HL-60/S4 treated with phorbol 12-myristate 13-acetate at 8.2 ng/mL for 4 days and 3 days (cell line): ENCODE results near the gene SHROOM2.

Experiments used
- in situ Hi-C: fragments of 300-500 bp; cut with MboI; formaldehyde crosslinking; loops from 2 replicates; pipeline ENCODE4 v1.15.0; 2022; ENCODE audit warnings: low sequenced_read_pairs

SHROOM2 gene

DNA sequence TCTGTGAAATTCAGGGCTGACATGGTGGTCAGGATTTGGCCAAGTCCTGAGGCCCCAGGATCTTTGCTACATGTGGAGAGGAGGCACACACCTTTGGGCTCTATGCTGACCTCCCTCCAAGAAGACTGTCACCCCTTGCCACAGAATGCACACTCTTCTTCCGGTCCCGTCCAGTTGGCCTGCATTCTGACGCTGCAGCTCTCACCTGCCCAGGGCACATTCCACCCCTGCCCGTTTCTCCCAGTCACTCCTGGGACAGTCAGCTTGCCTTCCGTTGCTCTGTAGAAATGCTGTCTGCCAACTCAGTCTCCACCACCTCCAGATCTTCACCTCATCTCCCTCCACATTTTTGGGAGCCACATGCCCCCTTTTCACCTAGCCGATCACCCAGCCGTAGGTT, 76.7 kb downstream of the SHROOM2 start:
- in situ Hi-C loops = no loop called here

DNA sequence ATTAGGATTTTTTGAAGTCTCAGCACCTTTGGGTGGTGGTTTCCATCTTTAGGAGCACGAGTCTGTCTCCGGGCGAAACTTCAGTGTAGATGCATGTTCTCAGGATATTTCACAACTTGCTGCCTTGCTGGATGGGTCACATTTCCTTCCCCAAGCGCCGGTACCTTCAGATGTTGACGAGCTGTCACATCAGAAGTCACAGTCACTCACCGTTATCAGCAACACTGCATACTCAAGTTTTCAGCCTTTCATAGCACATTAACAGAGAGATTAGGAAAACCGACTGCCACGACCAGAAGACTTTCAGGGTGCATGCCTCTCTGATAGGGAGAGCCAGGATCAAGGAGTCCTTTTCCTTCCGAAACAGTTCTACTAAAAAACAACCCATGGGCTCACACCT, 77.8 kb downstream of the SHROOM2 start:
- in situ Hi-C loops = no loop called here

DNA sequence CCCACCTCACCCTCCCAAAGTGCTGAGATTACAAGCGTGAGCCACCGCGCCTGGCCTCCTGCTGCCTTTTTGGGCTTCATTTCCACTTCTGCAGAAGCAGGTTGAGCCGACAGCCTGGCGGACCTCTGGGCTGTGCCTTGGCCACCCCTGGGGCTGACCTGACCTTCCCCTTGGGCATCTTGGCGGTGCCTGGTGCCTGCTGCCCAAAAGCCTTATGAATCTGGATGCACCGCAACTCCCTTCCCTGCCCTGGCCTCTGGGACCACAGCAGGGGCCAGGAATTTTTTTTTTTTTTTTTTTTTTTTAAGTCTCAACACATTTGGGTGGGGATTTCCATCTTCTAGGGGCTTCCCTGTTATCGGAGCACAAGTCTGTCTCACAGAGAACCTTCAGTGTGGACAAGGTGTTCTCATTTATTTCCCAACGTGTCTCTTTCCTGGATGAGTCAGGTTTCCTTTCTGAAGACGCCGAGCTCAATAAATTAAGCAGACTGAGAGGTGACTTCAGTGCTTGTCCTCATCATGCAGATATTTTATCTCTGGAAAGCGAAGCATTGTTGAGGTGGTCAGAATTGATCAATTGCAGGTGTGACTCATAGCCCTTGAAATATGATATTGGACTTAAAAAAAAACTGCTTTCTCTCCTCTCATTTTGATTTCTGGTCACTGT, 79.7 kb downstream of the SHROOM2 start:
- in situ Hi-C loops = no loop called here

DNA sequence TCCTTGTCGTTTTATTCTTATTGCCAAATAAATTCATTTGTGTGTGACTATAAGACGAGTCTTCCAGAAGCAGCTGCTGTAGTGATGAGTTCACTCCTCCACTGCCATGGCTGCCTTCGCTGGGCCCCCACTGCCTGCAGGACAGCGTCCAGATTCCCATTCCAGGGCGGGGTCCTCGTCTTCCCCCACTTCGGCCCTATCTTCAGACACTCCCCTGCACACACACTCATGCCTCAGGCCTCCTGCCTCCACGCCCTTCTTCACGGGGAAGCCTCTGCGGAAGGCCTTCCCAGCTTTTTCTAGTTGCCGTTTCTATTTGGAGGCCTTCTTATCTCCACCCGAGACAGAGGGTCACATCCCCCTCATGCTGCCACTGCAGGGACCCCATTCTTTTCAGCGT, 80.4 kb downstream of the SHROOM2 start:
- in situ Hi-C loops = no loop called here

DNA sequence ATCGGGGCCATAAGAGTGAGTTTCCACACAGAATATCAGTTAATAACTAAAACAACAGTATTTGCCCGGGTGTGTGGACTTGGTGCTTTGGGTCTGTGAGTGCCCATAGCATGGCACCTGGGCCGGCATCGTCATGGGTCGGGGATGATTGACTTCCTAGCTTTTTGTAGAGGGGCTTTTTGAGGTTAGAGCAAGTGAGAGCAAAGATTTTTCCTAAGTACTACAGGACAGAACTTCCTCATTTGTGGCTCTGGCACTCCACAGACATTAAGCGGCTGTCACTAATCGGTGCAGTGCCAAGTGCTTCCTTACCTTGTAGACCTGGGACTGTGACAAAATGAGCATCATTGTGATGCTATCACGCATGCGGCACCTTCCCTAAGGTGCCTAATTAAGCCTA, 81.0 kb downstream of the SHROOM2 start:
- in situ Hi-C loops = no loop called here

DNA sequence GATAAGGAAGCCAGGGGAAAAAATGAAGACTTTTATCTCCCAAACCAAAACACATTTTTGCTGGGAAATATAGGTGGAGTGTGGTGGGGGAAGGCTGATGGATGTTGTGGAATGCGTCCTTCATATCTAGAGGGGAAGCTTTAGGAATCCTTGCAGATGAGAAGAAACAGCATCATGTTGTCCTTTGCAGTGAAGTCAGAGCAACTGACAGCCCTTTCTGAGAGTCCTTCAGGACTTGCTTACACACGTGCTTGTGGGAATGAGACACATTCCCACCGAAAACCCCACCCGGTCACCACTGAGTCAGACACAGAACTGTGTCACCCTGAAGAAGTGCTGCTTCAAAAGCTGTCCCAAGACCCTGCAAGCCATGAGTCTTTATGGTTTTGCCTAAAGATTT, 81.5 kb downstream of the SHROOM2 start:
- in situ Hi-C loops = no loop called here

DNA sequence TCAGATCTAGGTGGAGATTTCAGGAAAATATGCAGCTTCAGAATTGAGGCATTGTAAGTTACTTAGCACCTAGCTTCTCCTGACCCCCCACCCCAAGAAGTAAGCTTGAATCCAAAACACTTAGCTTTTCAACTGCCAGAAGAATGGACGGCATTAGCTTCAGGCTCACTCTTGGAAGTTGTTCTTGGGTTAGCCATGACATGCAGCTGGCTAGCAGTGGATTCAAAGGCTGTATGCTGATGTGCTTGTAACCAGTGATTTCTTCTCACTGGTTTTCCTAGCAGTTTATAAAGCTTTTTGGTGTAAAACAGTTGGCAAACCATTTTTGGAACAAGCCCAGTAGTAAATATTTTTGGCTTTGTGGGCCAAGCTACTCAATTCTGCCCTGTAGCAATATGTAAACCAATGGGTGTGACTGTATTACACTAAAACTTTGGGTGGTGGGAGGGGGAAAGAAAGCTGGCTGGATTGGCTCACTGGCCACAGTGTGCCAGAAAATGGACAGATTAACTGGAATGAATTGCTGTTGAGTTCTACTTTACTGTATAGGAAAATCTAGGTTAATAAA, 85.6 kb downstream of the SHROOM2 start:
- in situ Hi-C loops = no loop called here

DNA sequence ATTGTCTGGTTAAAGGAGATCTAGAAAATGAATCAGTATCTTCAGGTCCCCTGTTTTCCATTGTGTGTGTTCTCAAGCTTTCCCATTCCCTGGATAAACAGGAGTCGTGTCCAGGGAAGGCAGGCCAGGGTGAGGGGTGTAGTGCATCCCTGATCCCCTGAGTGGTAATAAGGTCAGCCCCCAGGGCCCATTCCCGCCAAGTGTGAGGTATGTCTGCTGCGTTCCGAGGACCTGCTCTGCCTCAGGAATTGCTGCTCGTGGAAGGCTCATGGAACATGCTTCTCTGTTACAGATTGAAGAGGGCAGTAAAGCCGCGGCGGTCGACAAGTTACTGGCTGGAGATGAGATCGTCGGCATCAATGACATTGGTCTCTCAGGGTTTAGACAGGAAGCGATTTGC, 87.1 kb downstream of the SHROOM2 start:
- in situ Hi-C loops = no loop called here

DNA sequence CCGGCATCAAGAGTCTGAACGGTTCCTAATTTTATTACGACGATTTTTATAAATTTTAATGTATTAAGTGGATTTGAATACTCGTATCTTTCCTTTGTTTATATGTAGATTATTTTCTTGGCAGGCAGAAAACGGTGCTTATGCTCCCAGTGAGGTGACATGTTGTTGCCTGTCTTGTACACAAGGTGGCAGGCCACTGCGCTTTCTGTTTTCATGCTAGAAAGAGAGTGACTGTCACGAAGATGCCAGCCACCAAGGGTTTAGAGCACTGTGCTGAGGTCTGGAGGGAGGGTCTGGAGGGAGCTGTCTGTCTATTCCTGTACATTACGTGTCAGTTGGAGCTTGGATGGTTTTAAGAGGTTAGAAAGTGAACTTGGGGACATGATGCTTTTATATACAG, 87.7 kb downstream of the SHROOM2 start:
- in situ Hi-C loops = no loop called here

DNA sequence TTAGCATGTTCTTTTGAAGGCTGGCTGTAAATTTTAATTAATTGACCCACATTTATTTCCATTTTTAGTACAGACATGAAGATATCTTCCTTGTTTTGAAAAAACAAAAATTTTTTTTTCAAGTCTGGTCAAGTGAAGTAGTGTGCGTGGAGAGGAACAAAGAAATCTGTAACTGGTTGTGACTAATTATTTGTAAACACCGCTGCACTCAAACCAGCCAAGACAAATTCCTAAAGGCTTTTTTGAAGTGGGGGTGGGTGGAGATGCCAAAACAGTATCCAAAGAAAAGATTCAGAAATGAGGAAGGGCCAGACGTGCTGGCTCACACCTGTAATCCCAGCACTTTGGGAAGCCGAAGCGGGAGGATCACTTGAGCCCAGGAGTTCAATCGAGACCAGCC, 88.3 kb downstream of the SHROOM2 start:
- in situ Hi-C loops = no loop called here

DNA sequence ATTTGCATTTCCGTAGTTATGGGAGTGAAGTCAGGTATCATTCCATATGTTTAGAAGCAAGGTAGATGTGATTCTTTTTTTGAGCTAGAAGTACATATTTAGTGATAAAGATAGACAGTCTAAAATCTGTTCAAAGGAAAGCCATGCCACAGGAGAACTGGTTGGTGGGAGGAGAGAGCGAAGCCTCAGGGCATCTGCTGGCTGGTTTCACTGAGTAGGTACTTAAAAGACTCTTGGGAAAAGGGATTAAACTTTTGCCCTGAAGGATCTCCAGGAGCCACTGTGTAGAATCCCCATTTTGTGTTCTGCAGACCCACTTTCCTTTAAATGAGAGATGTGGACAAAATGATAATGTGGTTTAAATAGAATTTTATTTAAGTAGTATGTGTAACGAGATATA, 89.6 kb downstream of the SHROOM2 start:
- in situ Hi-C loops = loop anchor here (25.0 kb wide), 2 partner anchors 112 to 236 kb away; no protein-coding TSS in a partner anchor

DNA sequence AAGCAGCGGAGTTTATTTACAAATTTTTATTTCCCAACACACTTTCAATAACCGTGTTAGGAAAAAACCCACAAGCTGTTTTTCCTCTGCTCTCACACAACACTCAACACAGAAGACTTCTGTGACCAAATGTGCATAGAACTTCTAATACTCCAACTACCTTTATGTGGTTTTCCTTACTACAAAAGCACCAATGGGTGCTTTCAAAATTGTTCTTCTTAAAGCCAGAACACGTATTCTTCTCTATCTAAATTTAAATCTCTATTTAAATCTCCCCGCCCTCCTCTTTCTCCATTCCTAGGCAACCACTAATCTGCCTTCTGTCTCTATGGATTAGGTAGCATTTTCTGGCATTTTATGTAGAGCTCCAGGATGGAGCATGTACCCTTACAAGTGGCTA, 90.0 kb downstream of the SHROOM2 start:
- in situ Hi-C loops = loop anchor here (25.0 kb wide), 2 partner anchors 111 to 236 kb away; no protein-coding TSS in a partner anchor

DNA sequence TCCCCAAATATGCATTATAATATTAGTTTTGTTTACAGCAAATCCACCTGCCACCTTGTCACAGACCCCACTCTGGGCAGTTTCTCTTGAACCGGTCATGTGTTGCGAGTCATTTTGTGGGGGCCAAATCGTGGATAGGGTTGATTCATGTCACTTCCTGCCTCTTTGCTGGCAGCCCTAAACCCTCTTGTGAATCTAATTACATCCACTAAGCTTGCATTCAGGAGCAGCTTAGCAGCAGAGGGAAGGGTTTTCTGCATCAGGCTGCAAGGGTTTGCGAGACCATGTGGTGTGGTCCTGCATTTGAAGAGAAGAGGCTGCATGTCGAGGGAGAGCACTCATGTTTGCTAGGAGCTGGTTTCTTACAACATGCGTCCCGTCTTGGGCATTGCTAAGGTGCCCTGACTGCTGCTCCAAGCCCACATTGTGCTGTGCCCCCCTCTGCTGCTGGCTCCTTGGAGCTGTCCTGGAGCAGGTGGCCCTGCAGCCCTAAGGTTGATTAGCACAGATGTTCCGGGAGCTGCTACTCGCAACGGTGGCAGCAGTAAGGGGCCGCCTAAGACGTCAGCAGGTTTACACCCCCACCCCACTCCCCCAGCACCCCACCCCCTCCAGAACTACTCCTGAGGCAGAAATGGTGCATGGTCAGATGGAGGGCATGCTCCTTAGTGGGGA, 92.1 kb downstream of the SHROOM2 start:
- in situ Hi-C loops = loop anchor here (25.0 kb wide), 2 partner anchors 109 to 234 kb away; no protein-coding TSS in a partner anchor

DNA sequence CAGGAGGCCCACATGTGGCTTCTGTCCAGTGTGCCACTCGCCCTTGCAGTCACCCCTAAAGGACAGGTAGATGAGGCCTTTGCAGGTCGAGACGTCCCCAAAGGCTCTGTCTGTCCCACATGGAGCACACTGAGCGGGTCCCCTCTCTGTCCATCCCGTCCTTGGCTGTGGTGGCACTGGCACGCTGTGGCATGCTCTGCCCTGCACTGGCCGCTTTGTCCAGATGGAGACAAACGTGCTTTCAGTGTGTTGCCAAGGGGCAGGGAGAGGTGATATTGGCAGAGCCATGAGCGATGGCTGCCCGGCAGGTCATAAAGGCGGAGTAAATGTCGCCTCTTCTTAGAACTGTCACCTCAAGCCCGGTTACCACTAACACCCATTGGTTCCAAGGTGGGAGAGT, 94.0 kb downstream of the SHROOM2 start:
- in situ Hi-C loops = loop anchor here (25.0 kb wide), 2 partner anchors 107 to 232 kb away; no protein-coding TSS in a partner anchor

DNA sequence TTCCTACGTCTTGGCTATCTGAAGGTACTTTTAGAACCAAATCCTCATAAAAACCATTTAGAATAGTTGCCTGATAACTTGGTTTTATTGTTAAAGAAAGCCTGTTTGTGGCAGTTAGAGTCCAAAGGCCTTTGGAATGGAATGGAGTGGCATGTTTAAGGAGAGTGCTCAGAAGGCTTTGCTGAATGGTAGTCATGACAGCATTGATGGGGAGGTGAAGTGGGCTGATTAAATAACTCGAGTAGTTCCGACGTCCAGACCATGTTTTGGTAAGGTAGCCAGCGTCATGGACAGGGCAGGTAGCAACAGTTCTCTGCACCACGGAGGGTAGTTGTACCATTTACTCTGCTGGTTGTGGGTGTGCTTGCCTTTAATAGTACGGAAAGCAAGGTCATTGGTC, 94.6 kb downstream of the SHROOM2 start:
- in situ Hi-C loops = loop anchor here (25.0 kb wide), 2 partner anchors 106 to 231 kb away; no protein-coding TSS in a partner anchor

DNA sequence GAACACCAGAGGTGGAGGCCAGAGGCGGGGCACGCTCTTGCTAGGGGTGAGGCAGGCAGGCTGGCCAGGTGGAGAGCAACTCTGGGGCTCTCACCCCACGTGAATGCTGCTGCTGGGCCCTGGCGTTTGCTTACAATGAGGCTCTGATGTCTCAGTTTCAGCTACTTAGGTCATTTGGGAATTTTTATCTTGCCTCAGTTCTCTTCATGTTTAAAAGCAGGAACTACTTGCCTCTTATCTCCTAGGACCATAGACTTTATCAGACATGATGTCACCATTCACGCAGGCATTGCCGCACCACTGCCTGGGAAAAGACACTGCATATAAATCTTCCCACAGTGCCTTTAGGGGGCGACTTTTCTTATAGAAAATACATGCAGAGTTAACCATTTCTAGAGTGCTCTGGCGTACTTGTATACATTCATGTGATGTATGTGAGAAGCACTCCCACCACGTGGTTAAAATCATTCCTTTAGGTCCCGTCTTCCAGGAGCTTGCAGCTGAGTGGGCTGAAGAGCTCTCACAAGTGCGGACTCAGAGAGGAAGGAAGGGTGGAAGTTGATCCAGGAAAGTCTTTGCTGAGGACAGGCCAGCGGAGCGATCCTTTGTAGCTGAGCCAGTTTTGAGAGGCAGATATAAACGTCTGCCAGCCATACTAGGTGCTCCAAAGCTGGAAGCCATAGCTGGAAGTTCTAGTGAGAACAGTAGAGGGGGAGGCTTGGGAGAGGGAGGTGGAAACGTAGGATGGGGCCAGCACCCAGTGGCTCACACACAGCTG, 96.6 kb downstream of the SHROOM2 start:
- in situ Hi-C loops = loop anchor here (25.0 kb wide), 2 partner anchors 104 to 229 kb away; no protein-coding TSS in a partner anchor

DNA sequence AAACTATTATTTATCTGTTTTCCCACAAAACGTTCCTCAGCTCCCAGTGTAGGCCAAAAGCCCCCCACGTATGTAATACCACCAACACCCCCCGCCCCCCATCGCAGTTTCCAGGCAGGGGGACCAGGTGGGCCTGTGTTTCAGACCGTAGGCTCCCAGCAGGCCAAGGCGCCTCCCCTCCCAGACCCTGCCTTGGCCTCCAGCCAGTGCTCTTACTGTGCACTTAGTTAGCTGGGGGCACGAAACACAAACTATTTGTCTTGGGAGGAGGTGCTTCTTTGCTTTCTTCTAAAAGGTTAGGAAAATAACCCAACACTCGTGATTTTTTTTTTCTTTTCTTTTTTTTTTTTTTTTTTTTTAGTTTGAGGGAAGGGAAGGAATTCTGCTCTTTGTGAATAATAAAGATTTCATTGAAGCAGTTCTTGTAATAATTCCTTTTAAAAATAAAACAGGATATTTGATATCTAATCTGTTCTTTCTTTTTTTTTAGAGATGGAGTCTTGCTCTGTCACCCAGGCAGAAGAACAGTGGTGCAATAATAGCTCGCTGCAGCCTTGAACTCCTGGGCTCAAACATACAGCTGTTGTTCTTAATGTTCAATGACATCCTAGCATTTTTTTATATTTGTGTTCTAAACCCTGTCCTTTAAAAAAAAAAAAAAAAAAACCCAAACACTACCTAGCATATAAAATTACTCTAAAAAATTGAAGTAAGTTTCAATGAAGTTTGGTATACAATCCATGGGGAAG, 98.0 kb downstream of the SHROOM2 start:
- in situ Hi-C loops = loop anchor here (25.0 kb wide), 2 partner anchors 103 to 228 kb away; no protein-coding TSS in a partner anchor

DNA sequence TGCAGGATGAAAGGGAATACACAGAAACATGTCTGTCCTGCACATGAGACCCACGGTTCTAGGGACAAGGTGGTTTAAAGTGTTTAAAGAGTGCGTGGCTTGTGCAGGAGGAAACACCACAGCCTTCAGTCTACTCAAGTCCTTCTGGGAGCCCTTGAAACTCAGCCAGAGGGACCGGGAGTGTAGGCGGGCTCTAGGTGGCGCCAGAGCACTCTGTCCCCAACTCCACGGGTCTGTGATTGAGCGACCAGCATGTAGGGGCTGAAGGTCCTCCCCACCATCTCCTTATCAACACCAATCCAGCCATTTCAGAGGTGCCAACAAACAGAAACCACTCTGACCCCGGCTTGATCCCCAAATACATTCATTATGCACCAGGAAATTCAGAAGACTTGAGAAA, 98.9 kb downstream of the SHROOM2 start:
- in situ Hi-C loops = loop anchor here (25.0 kb wide), 2 partner anchors 102 to 227 kb away; no protein-coding TSS in a partner anchor

DNA sequence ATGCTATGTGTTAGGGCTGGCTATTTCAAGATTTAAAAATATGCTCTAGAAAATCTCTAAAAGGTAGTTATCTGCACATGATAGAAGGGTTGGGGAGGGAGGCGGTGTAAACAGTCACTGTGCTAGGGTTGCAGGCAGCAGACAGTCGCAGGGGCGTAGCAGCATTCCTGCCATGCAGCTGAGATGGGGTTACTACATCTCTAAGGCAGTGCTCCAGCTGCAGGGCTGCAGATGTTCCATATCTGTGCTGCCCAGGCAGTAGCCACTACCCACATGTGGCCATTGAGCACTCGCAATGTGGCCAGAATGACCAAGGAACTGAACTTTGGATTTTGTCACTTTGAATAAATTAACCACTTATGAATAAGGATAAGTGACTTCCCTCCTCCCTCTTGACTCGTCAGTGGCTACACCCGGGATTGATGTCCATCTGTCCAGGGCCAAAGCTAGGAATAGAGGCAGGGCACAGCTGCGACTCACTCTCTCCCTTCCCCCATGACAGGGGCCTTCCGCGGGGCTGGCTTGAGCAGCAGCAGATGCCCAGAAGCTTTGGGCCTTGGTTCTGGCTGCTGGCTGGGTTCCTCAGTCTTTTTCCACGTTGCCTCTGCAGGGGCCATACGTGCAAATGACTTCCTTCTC, 101.5 kb downstream of the SHROOM2 start:
- in situ Hi-C loops = loop anchor here (25.0 kb wide), 2 partner anchors 100 to 225 kb away; no protein-coding TSS in a partner anchor
